Calu3 (cell line): ENCODE measurements around the gene LARGE1. TPM values are rescaled to one million over a fixed set of nuclear protein-coding genes. Genes with fewer than 3 reads are reported as not detected.

Experiments used
- BruUV-seq: library from RNA; stranded (reverse); fragments of 400-500 nt; replicated peaks from 2 replicates; lab custom pipeline; 2021; lab: Mats Ljungman, UMichigan
- CTCF ChIA-PET: fragments of 300-600 bp; sonication (Branson Sonifier 250); formaldehyde crosslinking; loops from one replicate; lab custom pipeline; 2022; ENCODE audit warnings: antibody characterized with exemption; lab: Charles Lee
- DNase-seq: peaks from one replicate; pipeline ENCODE4 v3.0.0; 2022
- H3K27ac Mint-ChIP-seq: one replicate; pipeline ENCODE4 v1.8.0; 2022; ENCODE audit warnings: mixed read lengths; ENCODE audit not compliant: unreplicated experiment
- H3K27me3 Mint-ChIP-seq: one replicate; pipeline ENCODE4 v1.8.0; 2022; ENCODE audit warnings: mixed read lengths; ENCODE audit not compliant: unreplicated experiment
- H3K36me3 Mint-ChIP-seq: one replicate; pipeline ENCODE4 v1.8.0; 2022; ENCODE audit warnings: mild to moderate bottlenecking, moderate library complexity, mixed read lengths; ENCODE audit not compliant: insufficient read depth, unreplicated experiment
- H3K4me1 Mint-ChIP-seq: one replicate; pipeline ENCODE4 v1.8.0; 2022; ENCODE audit warnings: mild to moderate bottlenecking, low read depth, mixed read lengths; ENCODE audit not compliant: unreplicated experiment
- H3K4me3 Mint-ChIP-seq: one replicate; pipeline ENCODE4 v1.8.0; 2022; ENCODE audit warnings: mild to moderate bottlenecking, low read depth, moderate library complexity, mixed read lengths; ENCODE audit not compliant: unreplicated experiment
- H3K9me3 Mint-ChIP-seq: one replicate; pipeline ENCODE4 v1.8.0; 2022; ENCODE audit warnings: low read depth, mixed read lengths; ENCODE audit not compliant: unreplicated experiment
- intact Hi-C: fragments of 100-400 bp; cut with micrococcal nuclease; formaldehyde crosslinking; loops from one replicate; pipeline ENCODE4 v1.10.0; 2022; ENCODE audit not compliant: unreplicated experiment
- total RNA-seq: library from RNA; stranded (reverse); gene quantifications from 2 replicates; pipeline ENCODE4 v1.2.3, GENCODE V29; 2022
- TF ChIP-seq, protein P1 (sequence below): fragments of 200-600 bp; IDR thresholded peaks from one replicate; pipeline ENCODE4 v1.8.0; 2022; ENCODE audit warnings: antibody characterized with exemption; ENCODE audit not compliant: unreplicated experiment

LARGE1 gene
- total RNA-seq, 1 experiment from 2014 or later: 11.6 TPM

DNA sequence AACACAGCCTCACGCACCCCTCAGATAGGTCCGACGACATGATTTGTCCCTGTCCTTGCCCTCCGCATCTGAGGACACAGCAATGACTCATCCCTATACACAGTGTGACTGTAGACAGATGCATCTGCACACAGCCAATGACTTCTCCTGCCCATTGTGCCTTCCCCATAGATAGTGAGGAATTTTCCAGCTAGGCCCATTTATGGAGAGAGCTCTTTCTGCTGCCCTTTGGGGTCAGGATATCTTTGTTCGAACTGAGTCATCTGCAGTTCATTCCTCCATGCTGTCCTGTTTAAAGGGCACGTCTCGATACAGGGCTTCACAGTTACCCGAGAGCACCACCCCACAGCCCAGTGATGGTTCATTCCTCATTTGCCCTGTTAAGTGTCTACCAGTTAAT, 96.7 kb downstream of the LARGE1 start:
- no peak overlapping the region for H3K4me3 Mint-ChIP-seq
- peaks cover 20% of the 10 kb centered on the region for H3K9me3 Mint-ChIP-seq
- DNase-seq: no peak
- no peaks in the 10 kb centered on the region for H3K27me3 Mint-ChIP-seq
- TF ChIP-seq, protein P1, sequence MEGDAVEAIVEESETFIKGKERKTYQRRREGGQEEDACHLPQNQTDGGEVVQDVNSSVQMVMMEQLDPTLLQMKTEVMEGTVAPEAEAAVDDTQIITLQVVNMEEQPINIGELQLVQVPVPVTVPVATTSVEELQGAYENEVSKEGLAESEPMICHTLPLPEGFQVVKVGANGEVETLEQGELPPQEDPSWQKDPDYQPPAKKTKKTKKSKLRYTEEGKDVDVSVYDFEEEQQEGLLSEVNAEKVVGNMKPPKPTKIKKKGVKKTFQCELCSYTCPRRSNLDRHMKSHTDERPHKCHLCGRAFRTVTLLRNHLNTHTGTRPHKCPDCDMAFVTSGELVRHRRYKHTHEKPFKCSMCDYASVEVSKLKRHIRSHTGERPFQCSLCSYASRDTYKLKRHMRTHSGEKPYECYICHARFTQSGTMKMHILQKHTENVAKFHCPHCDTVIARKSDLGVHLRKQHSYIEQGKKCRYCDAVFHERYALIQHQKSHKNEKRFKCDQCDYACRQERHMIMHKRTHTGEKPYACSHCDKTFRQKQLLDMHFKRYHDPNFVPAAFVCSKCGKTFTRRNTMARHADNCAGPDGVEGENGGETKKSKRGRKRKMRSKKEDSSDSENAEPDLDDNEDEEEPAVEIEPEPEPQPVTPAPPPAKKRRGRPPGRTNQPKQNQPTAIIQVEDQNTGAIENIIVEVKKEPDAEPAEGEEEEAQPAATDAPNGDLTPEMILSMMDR: no peak
- CTCF ChIA-PET: no interaction called here
- BruUV-seq: no TSS peak
- no peaks in the 10 kb centered on the region for H3K4me1 Mint-ChIP-seq
- intact Hi-C loops: no loop called here
- no peak overlapping the region for H3K27ac Mint-ChIP-seq
- no peaks in the 10 kb centered on the region for H3K36me3 Mint-ChIP-seq

DNA sequence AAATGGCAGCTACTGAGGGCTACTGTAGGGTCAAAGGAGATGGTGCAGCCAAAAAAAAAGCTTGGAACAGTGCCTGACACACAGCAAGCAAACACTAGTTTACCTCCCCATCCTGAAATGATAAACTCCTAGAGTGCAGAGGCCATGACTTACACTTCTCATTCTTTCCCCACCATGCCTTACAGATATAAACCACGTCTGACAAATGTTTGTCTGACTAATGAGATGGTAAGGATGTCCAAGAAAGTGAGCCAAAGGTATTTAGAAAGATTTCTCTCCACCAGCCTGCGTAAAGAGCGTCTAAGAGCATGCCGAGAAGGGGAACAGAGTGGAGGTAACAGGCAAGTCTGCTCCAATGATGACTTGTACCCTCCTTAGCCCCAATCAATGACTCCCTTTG, 99.0 kb downstream of the LARGE1 start:
- H3K27ac Mint-ChIP-seq: no peak overlapping the region
- H3K4me3 Mint-ChIP-seq: no peak overlapping the region
- no peak for DNase-seq
- CTCF ChIA-PET: no interaction called here
- peaks cover 13% of the 10 kb centered on the region for H3K9me3 Mint-ChIP-seq
- H3K27me3 Mint-ChIP-seq: no peaks in the 10 kb centered on the region
- no peaks in the 10 kb centered on the region for H3K36me3 Mint-ChIP-seq
- TF ChIP-seq, protein P1: no peak
- no peaks in the 10 kb centered on the region for H3K4me1 Mint-ChIP-seq
- intact Hi-C loops: no loop called here
- no TSS peak for BruUV-seq

DNA sequence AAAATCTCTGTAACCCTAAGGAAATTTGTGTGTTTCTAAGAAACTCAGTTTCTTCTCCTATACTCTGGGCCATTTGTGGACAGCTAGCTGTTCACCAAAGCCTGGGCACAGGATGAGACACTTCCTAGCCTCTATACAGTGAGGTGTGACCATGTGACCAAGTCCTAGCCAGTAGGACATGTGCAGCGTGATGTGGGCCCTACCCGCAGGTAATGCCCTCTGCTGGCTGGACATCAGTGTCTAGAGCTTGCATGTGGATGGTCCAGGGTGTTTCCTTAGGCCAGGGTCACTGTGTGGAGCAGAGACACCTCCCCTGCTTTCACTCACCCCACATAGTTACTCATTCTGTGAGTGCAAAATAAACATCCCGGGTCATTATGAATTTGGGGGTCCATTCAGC, 100.5 kb downstream of the LARGE1 start:
- H3K9me3 Mint-ChIP-seq: peaks cover 17% of the 10 kb centered on the region
- no TSS peak for BruUV-seq
- CTCF ChIA-PET: interaction anchor here (0.5 kb wide), 1 partner anchor 349 kb away, joined by 5 read pairs; no protein-coding TSS in a partner anchor

DNA sequence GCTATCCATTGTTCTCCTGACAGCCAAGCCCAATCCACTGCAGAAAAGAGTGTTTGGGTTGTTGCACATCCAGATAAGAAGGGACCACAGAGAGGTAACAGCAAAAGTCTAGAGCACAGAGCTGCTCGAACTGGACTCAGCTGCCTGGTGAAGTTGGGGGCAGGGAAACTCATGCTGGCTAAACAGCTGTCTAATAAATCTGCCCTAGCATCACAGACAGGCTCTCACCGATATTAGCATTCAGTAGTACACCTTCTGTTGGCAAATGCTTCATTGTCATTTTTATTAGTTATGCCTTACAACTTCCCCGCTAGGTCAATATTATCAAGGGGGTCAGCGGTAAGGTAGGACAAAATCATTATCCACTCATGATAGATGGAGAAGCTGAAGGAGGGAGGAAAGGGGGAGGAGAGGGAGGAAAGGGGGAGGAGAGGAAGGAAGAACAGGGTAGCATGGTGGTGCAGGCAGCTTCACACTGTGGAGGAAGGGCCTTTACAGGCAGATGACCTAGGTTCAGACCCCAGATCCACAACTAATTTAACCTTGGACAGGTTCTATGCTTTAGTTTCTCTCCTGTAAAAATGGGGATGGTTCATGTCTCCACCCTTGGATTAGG, 102.7 kb downstream of the LARGE1 start:
- CTCF ChIA-PET: interaction anchor here (0.6 kb wide), 2 partner anchors 102 to 1462 kb away, joined by 3 to 4 read pairs; no protein-coding TSS in a partner anchor
- H3K36me3 Mint-ChIP-seq: no peaks in the 10 kb centered on the region
- H3K4me3 Mint-ChIP-seq: no peak overlapping the region
- peaks cover 17% of the 10 kb centered on the region for H3K9me3 Mint-ChIP-seq
- TF ChIP-seq, protein P1: no peak
- intact Hi-C loops: no loop called here
- no peaks in the 10 kb centered on the region for H3K4me1 Mint-ChIP-seq
- no peaks in the 10 kb centered on the region for H3K27me3 Mint-ChIP-seq
- no peak for DNase-seq
- no TSS peak for BruUV-seq
- no peak overlapping the region for H3K27ac Mint-ChIP-seq

More for the DNA sequence above, 100.5 kb downstream of the LARGE1 start:
- TF ChIP-seq, protein P1: no peak
- Mint-ChIP-seq H3K4me1 (no peaks in the 10 kb centered on the region), H3K4me3 (no peak overlapping the region), H3K36me3 (no peaks in the 10 kb centered on the region), H3K27me3 (no peaks in the 10 kb centered on the region), H3K27ac (no peak overlapping the region)
- no peak for DNase-seq
- intact Hi-C loops: no loop called here
